WERI-Rb-1 (cell line): ENCODE measurements around the gene GOLGA3.

Source experiments
- DNase-seq: peaks from one replicate; pipeline ENCODE4 v3.0.0-alpha.2; 2020
- H3K27ac ChIP-seq: fragments of 250-450 bp; sonication (Bioruptor Pico); 2 replicates; pipeline ENCODE4 v1.5.1; 2020; ENCODE audit warnings: mild to moderate bottlenecking, moderate library complexity
- H3K27me3 ChIP-seq: fragments of 250-450 bp; sonication (Bioruptor Pico); 2 replicates; pipeline ENCODE4 v1.5.1; 2021; ENCODE audit warnings: mild to moderate bottlenecking, low read depth, moderate library complexity; ENCODE audit not compliant: insufficient read depth, severe bottlenecking
- H3K36me3 ChIP-seq: fragments of 250-450 bp; sonication (Bioruptor Pico); 2 replicates; pipeline ENCODE4 v1.5.1; 2020; ENCODE audit warnings: mild to moderate bottlenecking, moderate library complexity
- H3K4me3 ChIP-seq: 2 replicates; pipeline ENCODE4 v1.5.1; 2011; ENCODE audit warnings: low read depth, mild to moderate bottlenecking, control low read depth, low read length
- H3K9me3 ChIP-seq: fragments of 250-450 bp; sonication (Bioruptor Pico); 2 replicates; pipeline ENCODE4 v1.5.1; 2021; ENCODE audit warnings: mild to moderate bottlenecking, moderate library complexity; ENCODE audit not compliant: severe bottlenecking
- TF ChIP-seq, protein P1 (sequence below): IDR thresholded peaks from 2 replicates; pipeline ENCODE4 v1.5.1; 2011; ENCODE audit warnings: low read depth, mild to moderate bottlenecking, control low read depth, inconsistent platforms, low read length

Gene GOLGA3

DNA sequence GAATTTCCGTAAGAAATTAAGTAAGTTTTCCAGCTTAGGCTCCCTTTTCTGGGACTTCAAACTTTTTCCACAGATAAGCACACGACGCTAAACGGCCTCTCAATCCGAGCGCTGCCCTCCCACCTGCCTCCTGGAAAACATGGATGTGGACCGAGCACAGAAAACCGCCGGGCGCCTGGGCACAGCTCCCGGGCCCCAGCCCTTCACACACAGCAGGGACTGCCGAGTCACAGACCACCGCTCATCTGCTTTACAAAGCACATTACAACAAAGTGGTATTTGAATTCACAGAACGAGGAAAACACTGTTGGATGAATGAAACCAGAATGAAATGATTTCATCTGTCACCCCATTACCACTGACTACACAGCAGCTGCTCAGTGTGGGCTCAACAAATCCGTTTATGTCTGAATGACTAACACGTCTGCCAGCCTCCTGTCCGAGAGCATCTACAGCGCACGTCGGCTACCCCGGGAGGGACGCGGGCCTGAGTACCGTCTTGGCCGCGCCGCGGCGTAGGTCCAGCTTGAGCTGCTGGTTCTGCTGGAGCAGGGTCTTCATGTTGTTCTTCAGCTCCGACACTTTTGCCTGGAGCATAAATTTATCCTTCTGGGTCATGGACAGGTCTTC, 53.9 kb downstream of the GOLGA3 start:
- Histone ChIP-seq H3K27ac (no peak overlapping the region), H3K4me3 (no peak overlapping the region), H3K9me3 (no peaks in the 10 kb centered on the region), H3K36me3 (peaks cover 65% of the 10 kb centered on the region), H3K27me3 (no peaks in the 10 kb centered on the region)
- no peak for DNase-seq
- TF ChIP-seq, protein P1, sequence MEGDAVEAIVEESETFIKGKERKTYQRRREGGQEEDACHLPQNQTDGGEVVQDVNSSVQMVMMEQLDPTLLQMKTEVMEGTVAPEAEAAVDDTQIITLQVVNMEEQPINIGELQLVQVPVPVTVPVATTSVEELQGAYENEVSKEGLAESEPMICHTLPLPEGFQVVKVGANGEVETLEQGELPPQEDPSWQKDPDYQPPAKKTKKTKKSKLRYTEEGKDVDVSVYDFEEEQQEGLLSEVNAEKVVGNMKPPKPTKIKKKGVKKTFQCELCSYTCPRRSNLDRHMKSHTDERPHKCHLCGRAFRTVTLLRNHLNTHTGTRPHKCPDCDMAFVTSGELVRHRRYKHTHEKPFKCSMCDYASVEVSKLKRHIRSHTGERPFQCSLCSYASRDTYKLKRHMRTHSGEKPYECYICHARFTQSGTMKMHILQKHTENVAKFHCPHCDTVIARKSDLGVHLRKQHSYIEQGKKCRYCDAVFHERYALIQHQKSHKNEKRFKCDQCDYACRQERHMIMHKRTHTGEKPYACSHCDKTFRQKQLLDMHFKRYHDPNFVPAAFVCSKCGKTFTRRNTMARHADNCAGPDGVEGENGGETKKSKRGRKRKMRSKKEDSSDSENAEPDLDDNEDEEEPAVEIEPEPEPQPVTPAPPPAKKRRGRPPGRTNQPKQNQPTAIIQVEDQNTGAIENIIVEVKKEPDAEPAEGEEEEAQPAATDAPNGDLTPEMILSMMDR = no peak

DNA sequence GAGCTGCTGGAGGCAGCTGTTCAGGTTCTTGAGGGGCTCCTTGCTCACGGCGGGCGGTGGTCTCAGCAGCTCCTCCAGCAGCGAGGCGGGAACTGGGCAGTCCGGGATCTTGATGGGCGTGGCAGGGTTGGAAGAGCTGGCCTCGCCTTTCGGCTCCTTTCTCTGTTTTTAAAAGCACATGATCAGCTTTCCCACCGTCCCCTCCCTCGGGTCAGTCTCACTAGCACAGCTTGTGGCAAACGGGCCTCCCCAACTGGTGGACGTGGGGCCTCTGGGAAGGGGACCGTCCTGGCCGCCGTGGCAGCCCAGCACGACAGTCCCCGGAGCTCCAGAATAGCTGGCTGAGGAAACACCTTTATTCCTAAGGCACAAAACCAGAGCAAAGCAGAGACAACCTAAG, 54.5 kb downstream of the GOLGA3 start:
- H3K4me3 ChIP-seq = no peak overlapping the region
- H3K27ac ChIP-seq = no peak overlapping the region
- no peaks in the 10 kb centered on the region for H3K9me3 ChIP-seq
- no peak for DNase-seq
- TF ChIP-seq, protein P1 = no peak
- H3K27me3 ChIP-seq = no peaks in the 10 kb centered on the region
- peaks cover 67% of the 10 kb centered on the region for H3K36me3 ChIP-seq

DNA sequence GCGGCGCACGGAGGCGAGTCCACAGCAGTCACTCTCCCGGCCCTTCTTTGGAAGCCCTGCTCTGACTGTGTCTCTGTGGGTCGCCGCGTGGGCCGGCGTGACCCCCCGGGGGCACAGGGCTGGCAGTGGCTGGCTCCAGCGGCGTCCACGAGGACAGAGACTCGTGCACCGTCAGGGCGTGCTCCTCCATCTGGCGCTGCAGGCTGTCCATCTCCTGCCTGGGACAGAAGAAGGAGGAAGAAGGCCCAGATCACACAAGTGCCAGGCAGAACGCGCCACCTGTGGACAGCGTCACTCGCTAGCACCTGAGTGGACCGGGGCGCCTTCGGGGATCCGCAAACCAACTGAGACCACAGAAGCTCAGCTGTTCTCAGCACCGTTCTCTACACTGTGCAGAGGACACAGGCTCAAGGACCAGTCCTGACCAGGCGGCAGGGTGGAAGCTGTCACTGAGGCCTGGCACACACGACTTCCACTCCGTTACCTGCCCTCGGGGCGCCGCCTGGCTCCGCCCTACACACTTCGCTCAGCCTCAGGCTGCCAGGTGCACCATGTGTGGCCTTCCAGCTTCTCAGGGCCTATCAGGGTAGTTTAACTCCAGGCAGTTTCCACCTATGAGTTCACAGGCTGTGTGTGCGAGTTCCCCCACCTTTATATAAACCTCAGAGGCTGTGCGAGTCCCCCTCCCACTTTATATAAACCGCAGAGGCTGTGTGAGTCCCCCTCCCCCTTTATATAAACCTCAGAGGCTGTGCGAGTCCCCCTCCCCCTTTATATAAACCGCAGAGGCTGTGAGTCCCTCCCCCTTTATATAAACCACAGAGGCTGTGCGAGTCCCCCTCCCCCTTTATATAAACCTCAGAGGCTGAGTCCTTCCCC, 55.4 kb downstream of the GOLGA3 start:
- TF ChIP-seq, protein P1 = no peak
- H3K4me3 ChIP-seq = no peak overlapping the region
- H3K27me3 ChIP-seq = no peaks in the 10 kb centered on the region
- H3K36me3 ChIP-seq = peaks cover 63% of the 10 kb centered on the region
- DNase-seq = no peak
- H3K27ac ChIP-seq = no peak overlapping the region
- H3K9me3 ChIP-seq = no peaks in the 10 kb centered on the region

DNA sequence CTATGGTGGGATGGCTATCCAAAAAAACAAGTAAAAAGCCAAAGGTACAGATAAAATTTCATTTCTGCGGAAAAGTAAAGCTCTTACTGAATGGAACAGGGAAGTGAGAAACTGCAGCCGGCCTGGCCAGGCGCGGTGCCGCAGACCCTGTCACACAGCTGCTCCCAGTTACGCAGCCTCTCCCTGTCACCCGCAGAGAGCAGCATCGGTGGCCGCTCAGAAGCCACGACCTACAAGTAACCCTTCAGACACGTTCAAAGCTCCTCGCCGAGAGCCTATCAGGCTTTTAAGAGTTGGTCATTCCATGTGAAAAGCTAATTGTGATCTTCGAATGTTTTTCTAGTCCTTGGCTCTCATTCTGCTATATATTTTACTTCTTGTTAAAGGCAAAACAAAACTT, 56.1 kb downstream of the GOLGA3 start:
- no peak for DNase-seq
- H3K9me3 ChIP-seq = no peaks in the 10 kb centered on the region
- TF ChIP-seq, protein P1 = no peak
- H3K27ac ChIP-seq = no peak overlapping the region
- peaks cover 59% of the 10 kb centered on the region for H3K36me3 ChIP-seq
- H3K4me3 ChIP-seq = no peak overlapping the region
- no peaks in the 10 kb centered on the region for H3K27me3 ChIP-seq

DNA sequence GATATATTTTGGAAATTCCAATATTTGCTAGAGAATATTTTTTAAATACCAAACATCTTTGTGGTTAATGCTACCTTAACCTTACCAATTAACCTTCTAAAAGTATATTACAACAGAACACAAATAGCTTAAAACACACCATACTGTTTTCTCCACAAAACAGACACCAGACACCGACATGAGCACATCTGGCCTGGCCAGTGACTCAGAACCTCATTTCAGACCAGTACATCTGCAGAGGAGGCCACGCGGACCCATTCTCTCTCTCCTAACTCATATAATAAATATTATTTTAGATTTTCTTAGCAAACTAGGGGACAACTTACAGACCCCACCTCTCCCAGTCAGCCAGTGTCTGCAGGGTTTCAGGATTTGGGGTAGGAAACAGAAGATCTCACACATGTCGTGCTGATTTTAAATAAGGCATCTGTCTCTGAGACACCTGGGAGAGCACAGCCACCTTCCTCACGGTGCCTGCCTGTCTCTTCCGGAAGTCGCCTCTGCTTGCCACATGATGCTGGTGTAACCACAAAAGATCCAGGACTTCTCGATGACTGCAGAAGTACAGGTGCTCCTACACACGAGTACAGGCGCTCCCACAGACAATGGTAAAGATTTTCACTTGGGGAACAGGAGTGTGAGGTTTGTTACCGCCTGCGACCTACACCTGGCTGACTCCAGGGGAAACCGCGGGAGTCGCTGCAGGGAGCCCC, 57.4 kb downstream of the GOLGA3 start:
- H3K36me3 ChIP-seq = peaks cover 48% of the 10 kb centered on the region
- no peaks in the 10 kb centered on the region for H3K27me3 ChIP-seq
- H3K27ac ChIP-seq = no peak overlapping the region
- TF ChIP-seq, protein P1 = no peak
- DNase-seq = no peak
- no peaks in the 10 kb centered on the region for H3K9me3 ChIP-seq
- H3K4me3 ChIP-seq = no peak overlapping the region
